NCI-H2171 (cell line): Measurements from ENCODE around the gene ASPSCR1.
A peak's percentile ranks its signal among the peaks of the same experiment; 100 is the strongest.
"Not testable (repeated sequence)": the region's sequence is repeated elsewhere in the genome, so short reads cannot be mapped to it uniquely, and the experiment has no call there.

ENCODE experiments used
- DNase-seq: peaks from one replicate; lab custom pipeline; 2025; lab: John Stamatoyannopoulos, UW

ASPSCR1 gene

DNA sequence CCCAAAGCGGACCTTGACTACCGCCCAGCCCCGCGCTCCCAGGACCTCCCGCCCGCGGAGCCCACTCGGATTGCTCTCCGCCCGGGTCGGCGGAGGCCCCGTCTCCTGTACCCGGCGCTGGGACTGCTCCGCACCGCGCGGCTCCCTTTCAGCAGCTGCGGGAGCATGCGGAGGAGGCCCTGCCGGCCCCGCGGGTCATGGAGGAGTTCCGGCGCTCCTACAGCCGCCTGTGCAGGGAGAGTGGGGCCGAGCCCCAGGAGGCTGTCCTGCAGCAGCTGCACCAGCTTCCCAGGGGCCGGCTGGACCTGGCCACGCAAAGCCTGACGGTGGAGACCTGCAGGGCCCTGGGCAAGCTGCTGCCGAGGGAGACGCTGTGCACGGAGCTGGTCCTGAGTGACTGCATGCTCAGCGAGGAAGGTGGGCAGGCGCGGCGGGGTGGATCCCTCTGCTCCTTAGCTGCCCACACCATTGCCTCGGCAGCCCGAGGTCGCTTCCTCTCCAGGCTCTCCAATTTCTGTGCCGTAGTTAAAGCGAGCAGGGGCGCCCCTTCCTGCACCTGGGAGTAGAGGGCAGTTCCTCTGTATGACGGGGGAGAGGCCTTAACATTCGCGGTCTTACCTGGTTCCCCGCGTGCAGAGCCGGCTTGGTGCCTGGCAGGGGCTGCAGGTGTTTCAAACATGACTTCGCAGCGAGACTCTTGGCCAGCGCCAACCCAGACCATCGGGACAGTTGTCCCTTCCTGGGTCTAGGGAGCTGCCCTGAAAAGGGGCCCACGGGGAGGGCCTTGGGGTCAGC, 46.2 kb downstream of the ASPSCR1 start:
- no peak for DNase-seq

- DNase-seq = no peak
Measured at GRCh38 chr17:82024859-82025258, 47.4 kb downstream of the ASPSCR1 start.

GRCh38 chr17:82025401-82026107, 48.1 kb downstream of the ASPSCR1 start:
- DNase-seq = no peak

DNA sequence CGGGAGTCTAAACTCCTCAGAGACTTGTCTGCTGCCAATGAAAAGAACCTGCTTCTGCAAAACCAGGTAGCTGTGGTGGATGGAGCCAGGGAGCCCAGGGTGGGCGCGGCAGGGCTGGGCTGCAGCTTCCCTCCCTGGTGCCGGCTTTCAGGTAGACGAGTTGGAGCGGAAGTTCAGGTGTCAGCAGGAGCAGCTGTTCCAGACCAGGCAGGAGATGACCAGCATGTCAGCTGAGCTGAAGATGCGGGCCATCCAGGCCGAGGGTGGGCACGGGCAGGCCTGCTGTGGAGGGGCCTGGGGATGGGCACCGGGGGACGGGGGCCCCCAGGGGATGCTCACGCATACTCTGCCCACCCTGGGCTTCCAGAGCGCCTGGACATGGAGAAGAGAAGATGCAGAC, 50.8 kb downstream of the ASPSCR1 start:
- no peak for DNase-seq

- DNase-seq = no peak
Measured at GRCh38 chr17:82028966-82029365, 51.5 kb downstream of the ASPSCR1 start.

GRCh38 chr17:82029391-82029790, 52.0 kb downstream of the ASPSCR1 start:
- no peak for DNase-seq

- no peak for DNase-seq
Measured at GRCh38 chr17:82029990-82030469, 52.6 kb downstream of the ASPSCR1 start.

- peak; percentile 79 for DNase-seq
Measured at GRCh38 chr17:82030470-82031302, 53.3 kb downstream of the ASPSCR1 start.

- DNase-seq = peak; percentile 39
Measured at GRCh38 chr17:82031303-82031884, 54.0 kb downstream of the ASPSCR1 start, which contains the start of gene RAC3. RAC3 (plus strand) TSS chr17:82031678; CDS start chr17:82031762, 84 bp downstream.

GRCh38 chr17:82031885-82032627, 54.6 kb downstream of the ASPSCR1 start:
- DNase-seq = peak; percentile 54

DNA sequence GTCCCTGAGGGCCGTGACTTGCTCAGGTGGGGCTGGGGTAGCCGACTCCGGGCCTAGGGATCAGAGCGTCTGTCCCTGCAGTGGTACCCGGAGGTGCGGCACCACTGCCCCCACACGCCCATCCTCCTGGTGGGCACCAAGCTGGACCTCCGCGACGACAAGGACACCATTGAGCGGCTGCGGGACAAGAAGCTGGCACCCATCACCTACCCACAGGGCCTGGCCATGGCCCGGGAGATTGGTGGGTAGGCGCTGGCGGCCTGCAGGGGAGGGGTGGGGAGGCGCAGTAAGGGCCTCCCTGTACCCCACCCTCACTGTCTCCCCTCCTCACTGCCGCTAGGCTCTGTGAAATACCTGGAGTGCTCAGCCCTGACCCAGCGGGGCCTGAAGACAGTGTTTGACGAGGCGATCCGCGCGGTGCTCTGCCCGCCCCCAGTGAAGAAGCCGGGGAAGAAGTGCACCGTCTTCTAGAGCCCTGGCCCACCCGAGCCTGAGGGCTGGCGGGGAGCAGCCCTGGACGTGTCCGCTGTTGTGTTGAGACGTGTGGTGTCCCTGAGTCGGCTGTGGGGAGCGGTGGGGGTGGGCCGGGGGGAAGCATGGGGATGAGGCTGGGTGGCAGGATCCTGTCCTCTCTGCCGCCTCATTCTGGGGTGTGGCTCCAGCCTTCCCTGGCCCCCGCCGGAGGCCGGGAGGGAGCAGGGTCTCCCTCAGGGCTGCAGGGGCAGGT, 56.1 kb downstream of the ASPSCR1 start:
- no peak for DNase-seq

GRCh38 chr17:82034371-82035011, 57.1 kb downstream of the ASPSCR1 start:
- DNase-seq = no peak

DNA sequence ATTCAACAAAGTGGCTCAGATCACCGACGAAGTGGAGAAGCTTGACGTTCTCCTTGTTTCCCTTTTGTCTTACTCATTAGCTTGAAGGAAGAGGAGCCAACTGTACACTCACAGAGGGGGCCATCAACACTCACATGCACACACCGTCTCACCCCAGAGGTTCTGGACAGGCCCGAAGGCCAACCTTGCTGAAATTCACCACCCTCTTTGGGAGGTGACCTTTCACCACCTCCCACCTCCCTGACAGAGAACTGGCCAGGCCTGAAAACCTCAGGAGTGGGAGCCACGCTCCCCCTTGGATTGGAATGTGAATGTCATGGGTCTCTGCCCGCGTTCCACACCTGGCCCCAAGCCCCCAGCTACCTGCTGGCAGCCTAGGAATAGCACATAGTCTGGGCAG, 58.1 kb downstream of the ASPSCR1 start:
- DNase-seq = no peak

GRCh38 chr17:82035956-82036633, 58.7 kb downstream of the ASPSCR1 start:
- no peak for DNase-seq

GRCh38 chr17:82036634-82037091, 59.2 kb downstream of the ASPSCR1 start:
- DNase-seq = no peak

DNA sequence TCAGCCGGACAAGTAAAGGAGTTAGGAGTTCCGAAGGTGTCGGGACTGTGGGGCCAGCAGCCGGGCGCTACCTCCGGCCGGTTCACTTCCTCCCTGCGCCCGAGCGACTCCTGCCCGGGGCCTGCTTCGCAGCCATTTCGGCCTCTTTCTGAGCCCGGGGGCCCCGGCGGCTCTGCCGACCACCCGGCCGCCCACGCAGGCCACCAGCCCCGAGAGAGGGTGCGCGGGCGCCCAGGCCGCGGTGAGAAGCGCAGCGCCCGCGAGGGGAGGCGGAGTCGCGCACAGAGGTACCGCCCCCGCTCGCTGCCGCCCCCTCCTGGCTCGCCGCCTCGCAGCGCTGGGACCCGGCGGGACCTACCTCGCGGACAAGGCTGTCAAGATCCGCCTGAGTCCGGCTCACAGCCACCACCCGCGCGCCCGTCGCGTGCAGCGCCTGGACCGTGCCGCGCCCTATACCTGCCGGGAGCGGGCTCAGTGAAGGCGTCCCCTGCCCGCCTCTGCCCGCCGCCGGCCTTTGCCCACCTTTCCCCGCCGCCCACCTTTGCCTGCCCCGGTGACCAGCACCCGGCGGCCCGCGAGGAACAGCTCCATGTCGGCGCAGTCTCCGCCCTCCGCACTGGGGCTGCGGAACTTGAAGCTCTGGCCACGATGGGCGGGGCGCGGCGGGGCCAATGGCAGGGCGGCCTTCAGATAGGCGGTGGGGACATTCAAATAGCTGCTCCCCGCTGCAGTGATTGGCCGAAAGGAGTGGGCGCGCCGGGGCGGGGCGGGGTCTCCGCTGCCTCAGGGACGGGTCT, 59.9 kb downstream of the ASPSCR1 start, which contains the start of gene DCXR:
TSS of gene DCXR (minus strand) at position 606 of the 797 bp plus-strand sequence. CDS start at position 591, 15 bp downstream.
- DNase-seq = peak; percentile 92

DNA sequence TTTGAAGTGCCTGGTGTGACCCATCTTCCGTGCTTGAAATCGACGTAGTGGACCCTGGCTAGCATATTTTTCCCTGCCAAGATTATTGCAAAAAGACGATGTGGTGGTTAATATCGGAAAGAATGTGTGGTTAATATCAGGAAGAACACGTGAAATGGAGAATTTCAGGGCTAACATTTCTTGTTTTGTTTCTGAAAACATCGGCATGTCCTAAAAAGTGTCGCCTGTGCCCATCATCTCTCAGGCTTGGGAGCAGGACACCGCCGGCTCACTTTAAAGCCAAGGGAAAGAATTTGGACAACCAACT, 60.4 kb downstream of the ASPSCR1 start:
- DNase-seq = no peak

DNA sequence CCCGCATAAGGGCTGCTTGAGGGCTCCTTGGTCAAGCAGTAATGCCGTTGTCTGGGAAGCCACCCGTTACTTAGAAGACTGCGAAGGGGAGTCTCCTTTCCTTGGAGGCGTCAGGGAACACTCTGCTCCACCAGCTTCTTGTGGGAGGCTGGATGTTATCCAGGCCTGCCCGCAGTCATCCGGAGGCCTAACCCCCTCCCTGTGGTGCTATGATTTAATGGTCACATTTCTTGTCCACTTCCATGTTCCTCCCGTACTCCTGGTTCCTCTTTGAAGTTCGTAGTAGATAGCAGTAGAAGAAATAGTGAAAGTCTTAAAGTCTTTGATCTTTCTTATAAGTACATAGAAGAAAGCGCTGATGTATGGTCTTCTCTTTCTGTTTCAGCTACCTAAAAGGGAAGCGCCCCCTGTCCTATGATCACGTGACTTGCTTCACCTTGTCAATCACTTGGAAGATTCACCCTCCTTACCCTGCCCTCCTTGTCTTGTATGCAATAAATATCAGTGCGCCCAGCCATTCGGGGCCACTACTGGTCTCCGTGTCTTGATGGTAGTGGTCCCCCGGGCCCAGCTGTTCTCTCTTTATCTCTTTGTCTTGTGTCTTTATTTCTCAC, 61.5 kb downstream of the ASPSCR1 start:
- DNase-seq = not testable (repeated sequence)
